ENCODE data around the gene ZIC1.

ZIC1 gene

GRCh38 chr3:147368561-147369221, 40.5 kb upstream of the ZIC1 start:
- peaks cover 42% of the 10 kb centered on the region for H3K9me3 ChIP-seq
- no peak overlapping the region for H3K4me3 ChIP-seq
- H3K27ac ChIP-seq = no peak overlapping the region
- no peak for TF ChIP-seq Cebpa-rat (IDR thresholded peaks at IDR 0.05)
- H3K4me1 ChIP-seq = no peaks in the 10 kb centered on the region
- peaks cover 68% of the 10 kb centered on the region for H3K27me3 ChIP-seq
- H3K9ac ChIP-seq = no peak overlapping the region
- no peak overlapping the region for H3K4me2 ChIP-seq
- H4K20me1 ChIP-seq = no peaks in the 10 kb centered on the region
- no peaks in the 10 kb centered on the region for H3K36me3 ChIP-seq

DNA sequence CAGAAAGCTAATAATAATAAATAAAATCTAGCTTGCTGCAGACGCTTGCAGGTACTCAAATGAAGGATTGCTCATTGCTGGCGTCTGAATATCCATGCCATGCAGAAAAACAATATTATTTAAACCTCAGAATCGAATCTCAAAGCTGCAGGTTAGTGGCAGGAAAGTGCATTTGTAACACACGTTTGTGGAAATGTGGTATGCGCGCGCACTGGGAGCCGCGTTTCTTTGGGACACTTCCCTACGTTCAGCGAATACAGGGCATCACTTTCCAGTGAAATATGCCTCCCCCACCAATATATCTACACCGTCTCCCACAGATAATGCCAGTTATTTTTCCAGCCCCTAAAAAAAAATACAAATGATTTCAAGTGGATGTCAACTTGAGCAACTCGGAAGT, 39.9 kb upstream of the ZIC1 start:
- peaks cover 42% of the 10 kb centered on the region for H3K9me3 ChIP-seq
- peaks cover 71% of the 10 kb centered on the region for H3K27me3 ChIP-seq
- no peak overlapping the region for H3K9ac ChIP-seq
- TF ChIP-seq Cebpa-rat (IDR thresholded peaks at IDR 0.05) = no peak
- H3K4me1 ChIP-seq = no peaks in the 10 kb centered on the region
- H3K36me3 ChIP-seq = no peaks in the 10 kb centered on the region
- no peaks in the 10 kb centered on the region for H4K20me1 ChIP-seq
- H3K4me3 ChIP-seq = no peak overlapping the region
- H3K4me2 ChIP-seq = no peak overlapping the region
- H3K27ac ChIP-seq = no peak overlapping the region

GRCh38 chr3:147369661-147370123, 39.5 kb upstream of the ZIC1 start:
- Histone ChIP-seq H3K36me3 (no peaks in the 10 kb centered on the region), H4K20me1 (no peaks in the 10 kb centered on the region), H3K4me3 (0 out of 2 replicates have a peak overlapping the region, but pooled peaks have one; percentile 7), H3K9ac (no peak overlapping the region), H3K4me2 (no peak overlapping the region), H3K4me1 (no peaks in the 10 kb centered on the region), H3K27ac (no peak overlapping the region), H3K27me3 (peaks cover 71% of the 10 kb centered on the region), H3K9me3 (peaks cover 42% of the 10 kb centered on the region)
- TF ChIP-seq Cebpa-rat (IDR thresholded peaks at IDR 0.05) = no peak

DNA sequence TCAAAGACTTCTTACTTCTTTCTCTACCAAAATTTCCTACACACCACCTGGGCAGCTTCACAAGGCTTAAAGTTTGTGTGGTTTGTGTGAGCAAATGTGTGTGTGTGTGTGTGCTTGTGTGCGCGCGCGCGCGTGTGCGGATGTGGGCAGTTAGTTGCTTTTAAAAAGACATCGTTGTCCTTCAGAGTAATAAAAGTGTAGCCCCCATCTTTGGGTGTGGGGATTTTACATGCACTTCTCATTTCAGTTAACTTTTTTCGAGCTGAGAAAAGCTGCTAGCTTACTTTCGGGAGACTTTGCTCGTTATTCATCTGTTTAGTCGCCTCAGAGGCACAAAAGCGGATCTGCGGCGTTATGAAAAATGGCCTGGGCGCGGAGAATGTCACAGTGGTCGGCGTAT, 38.8 kb upstream of the ZIC1 start:
- Histone ChIP-seq H3K4me1 (no peaks in the 10 kb centered on the region), H3K4me3 (no peak overlapping the region), H3K36me3 (no peaks in the 10 kb centered on the region), H3K27me3 (peaks cover 74% of the 10 kb centered on the region), H3K9ac (no peak overlapping the region), H3K4me2 (no peak overlapping the region), H3K9me3 (peaks cover 42% of the 10 kb centered on the region), H3K27ac (no peak overlapping the region), H4K20me1 (no peaks in the 10 kb centered on the region)
- no peak for TF ChIP-seq Cebpa-rat (IDR thresholded peaks at IDR 0.05)

GRCh38 chr3:147371140-147371539, 38.0 kb upstream of the ZIC1 start:
- peaks cover 74% of the 10 kb centered on the region for H3K27me3 ChIP-seq

DNA sequence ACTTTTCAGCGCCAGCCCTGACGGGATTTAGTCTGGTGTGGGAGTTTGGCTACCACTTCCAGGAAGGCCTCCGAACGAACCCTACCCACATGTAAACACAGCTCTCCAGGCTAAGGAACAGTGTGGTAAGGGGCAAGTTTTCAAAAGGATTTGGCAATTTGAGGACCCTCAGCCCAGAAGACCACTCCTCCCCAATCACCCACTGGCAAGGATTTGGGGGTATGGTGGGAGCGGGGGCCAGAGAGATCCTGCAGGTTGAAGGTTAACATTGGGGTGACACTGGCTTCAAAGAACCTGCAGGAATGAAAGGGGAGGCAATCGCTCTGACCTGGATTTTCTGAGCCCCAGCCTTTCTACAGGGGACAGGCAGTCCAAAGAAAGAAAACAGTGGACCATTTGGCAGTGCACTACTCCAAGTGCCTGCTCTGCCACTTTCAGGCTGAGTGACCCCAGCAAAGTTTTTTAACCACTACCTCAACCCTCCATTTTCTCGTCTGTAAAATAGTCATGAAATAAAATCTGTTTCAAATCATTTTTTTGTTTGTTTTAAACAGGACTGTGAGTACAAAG, 37.3 kb upstream of the ZIC1 start:
- peaks cover 42% of the 10 kb centered on the region for H3K9me3 ChIP-seq
- H3K4me2 ChIP-seq = no peak overlapping the region
- H3K27me3 ChIP-seq = peaks cover 74% of the 10 kb centered on the region
- no peak overlapping the region for H3K9ac ChIP-seq
- H3K36me3 ChIP-seq = no peaks in the 10 kb centered on the region
- H3K4me1 ChIP-seq = no peaks in the 10 kb centered on the region
- no peak for TF ChIP-seq Cebpa-rat (IDR thresholded peaks at IDR 0.05)
- no peak overlapping the region for H3K27ac ChIP-seq
- H4K20me1 ChIP-seq = no peaks in the 10 kb centered on the region
- no peak overlapping the region for H3K4me3 ChIP-seq

More at GRCh38 chr3:147371140-147371539, 38.0 kb upstream of the ZIC1 start:
- Histone ChIP-seq H3K36me3 (no peaks in the 10 kb centered on the region), H3K9me3 (peaks cover 42% of the 10 kb centered on the region), H3K4me2 (no peak overlapping the region), H4K20me1 (no peaks in the 10 kb centered on the region), H3K4me1 (no peaks in the 10 kb centered on the region), H3K9ac (no peak overlapping the region), H3K27ac (no peak overlapping the region), H3K4me3 (no peak overlapping the region)
- TF ChIP-seq Cebpa-rat (IDR thresholded peaks at IDR 0.05) = no peak

- no peak for TF ChIP-seq Cebpa-rat (IDR thresholded peaks at IDR 0.05)
- H4K20me1 ChIP-seq = no peaks in the 10 kb centered on the region
- peaks cover 67% of the 10 kb centered on the region for H3K27me3 ChIP-seq
- no peaks in the 10 kb centered on the region for H3K4me1 ChIP-seq
- H3K36me3 ChIP-seq = no peaks in the 10 kb centered on the region
- H3K4me2 ChIP-seq = no peak overlapping the region
- H3K4me3 ChIP-seq = no peak overlapping the region
- H3K9me3 ChIP-seq = peaks cover 42% of the 10 kb centered on the region
- H3K27ac ChIP-seq = no peak overlapping the region
- H3K9ac ChIP-seq = no peak overlapping the region
Observed at GRCh38 chr3:147372525-147373027, 36.6 kb upstream of the ZIC1 start.

DNA sequence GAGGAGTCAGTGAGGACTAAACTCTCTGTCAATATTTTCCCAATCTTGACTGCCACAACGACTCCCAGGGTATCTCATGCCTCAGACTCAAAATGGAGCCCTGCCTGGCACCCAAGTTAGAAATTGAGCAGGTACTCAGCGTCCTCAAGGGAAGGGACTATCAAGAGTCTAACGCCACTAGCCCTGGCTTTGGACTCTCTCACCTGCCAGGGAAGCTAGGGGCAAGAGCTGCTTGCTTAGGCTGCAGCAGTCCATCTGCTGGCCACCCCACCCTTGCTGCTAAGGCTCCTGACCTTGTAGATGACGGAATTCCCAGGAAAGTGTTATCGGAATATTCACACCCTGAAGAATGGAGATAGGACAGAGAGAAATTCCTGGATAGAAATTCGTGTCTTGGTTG, 35.9 kb upstream of the ZIC1 start:
- no peaks in the 10 kb centered on the region for H3K36me3 ChIP-seq
- H3K4me2 ChIP-seq = no peak overlapping the region
- no peaks in the 10 kb centered on the region for H4K20me1 ChIP-seq
- no peak overlapping the region for H3K27ac ChIP-seq
- no peak overlapping the region for H3K4me3 ChIP-seq
- H3K9me3 ChIP-seq = peaks cover 39% of the 10 kb centered on the region
- TF ChIP-seq Cebpa-rat (IDR thresholded peaks at IDR 0.05) = no peak
- H3K27me3 ChIP-seq = peaks cover 64% of the 10 kb centered on the region
- no peak overlapping the region for H3K9ac ChIP-seq
- no peaks in the 10 kb centered on the region for H3K4me1 ChIP-seq

DNA sequence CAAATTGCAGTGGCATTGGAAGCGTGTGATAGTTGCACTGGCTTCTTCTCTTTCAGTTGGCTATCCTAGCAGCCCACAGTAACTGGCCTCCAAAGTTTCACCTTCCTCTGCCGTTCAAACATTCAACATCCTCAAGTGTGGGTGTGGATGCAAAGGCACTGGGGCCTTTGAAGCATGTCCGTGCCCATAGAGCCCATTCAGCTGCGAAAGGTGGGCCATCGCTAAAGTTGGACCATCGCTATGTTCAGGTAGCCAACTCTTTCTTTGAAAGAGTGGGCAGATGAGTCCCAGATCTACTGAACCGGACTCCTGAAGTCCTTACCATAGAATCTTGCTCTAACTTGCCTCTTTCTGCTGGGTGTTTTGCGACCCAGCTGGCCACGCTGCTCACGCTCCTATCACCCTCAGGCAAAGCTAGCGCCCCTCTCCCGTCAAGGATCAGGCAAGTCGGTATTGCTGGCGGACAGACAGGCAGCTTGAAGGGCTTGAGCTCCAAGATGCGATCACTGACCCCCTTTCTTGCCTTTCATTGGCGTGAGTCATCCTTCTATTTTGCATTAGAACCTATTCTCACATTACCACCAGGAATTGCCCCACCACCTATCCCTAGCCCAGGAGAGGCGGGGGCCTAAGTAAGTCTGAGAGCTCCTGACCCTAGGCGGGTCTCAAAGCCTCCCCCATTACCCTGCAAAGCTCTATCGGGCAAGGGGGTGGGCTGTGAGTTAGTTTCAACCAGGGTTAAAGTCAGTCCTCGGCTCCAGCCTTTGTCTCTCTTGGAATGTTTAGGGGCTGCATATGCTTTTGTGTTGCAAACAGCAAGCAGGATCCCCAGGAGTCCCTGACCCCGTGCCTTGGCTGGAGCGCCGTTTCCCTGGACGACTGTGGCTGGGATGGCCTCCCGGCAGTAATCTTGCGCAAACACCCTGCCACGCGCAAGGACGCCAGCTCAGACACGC, 31.5 kb upstream of the ZIC1 start:
- Histone ChIP-seq H3K4me3 (no peak overlapping the region), H3K9ac (no peak overlapping the region), H4K20me1 (no peaks in the 10 kb centered on the region), H3K4me2 (no peak overlapping the region), H3K9me3 (peaks cover 17% of the 10 kb centered on the region), H3K27me3 (peaks cover 60% of the 10 kb centered on the region), H3K27ac (no peak overlapping the region), H3K4me1 (no peaks in the 10 kb centered on the region), H3K36me3 (no peaks in the 10 kb centered on the region)
- no peak for TF ChIP-seq Cebpa-rat (IDR thresholded peaks at IDR 0.05)

Data from BLaER1 (cell line).